ENCODE results near the gene WDFY2. TPM values are rescaled to one million over a fixed set of nuclear protein-coding genes. Genes with fewer than 3 reads are reported as not detected.
A peak's percentile ranks its signal among the peaks of the same experiment; 100 is the strongest.

The WDFY2 gene
- total and polyA plus RNA-seq, 10 of the 15 experiments (the other 5 are each of a cell fraction or from before 2014, with no cell fraction given) = 2.1 to 13.0 (median 8.1) TPM

DNA sequence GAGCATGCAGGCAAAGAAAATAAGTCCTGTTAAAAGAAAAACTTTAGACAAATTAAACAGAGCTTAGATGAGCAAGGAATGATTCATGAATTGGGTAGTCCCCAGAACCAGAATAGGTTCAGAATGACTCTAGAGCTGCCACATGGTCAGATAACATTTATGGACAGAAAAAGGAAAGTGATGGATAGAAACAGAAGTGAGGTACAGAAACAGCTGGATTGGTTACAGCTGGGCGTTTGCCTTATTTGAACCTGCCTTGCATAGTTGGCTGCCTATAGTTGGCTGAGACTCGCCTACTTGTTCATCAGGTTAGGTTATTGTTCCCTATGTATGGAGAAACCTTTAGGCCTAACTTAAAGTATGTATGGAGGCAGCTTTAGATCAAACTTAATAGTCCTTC is 35.4 kb downstream of the WDFY2 start:
- H3K27me3 ChIP-seq (replicated peaks in 1 of 2; ENCODE audit: control insufficient read depth in 2 of 2, insufficient read depth in 2 of 2, low read length in 1 of 2) = no peaks in the 10 kb centered on the region
- FAIRE-seq (no peak), DNase-seq (ENCODE audit: low read depth, low spot score) (no peak), ATAC-seq (peak; percentile 68)
- peak; percentile 35 for TF ChIP-seq RUNX3 (IDR thresholded peaks at IDR 0.05; ENCODE audit: low read length)
- no peak for TF ChIP-seq MXI1 (IDR thresholded peaks at IDR 0.05; ENCODE audit: low read depth, low read length)
- TF ChIP-seq JUNB (IDR thresholded peaks at IDR 0.05) = peak; percentile 69
- TF ChIP-seq LARP7 (IDR thresholded peaks at IDR 0.05) = no peak
- peak; percentile 38; the same call in 1 of the 2 replicates for TF ChIP-seq EED (IDR thresholded peaks at IDR 0.05; ENCODE audit: low read depth)
- TF ChIP-seq MEF2A (IDR thresholded peaks at IDR 0.05; ENCODE audit: insufficient read depth, low read depth, low read length) = 0 out of 2 replicates have a peak, but pooled peaks have one; percentile 17
- H3K4me2 ChIP-seq (ENCODE audit: control insufficient read depth, insufficient read depth) = no peak overlapping the region
- 50% methylated on average over 2 of the region's 2 CpGs for WGBS (ENCODE audit: insufficient coverage, insufficient replicate concordance, low lambda C conversion rate, missing lambda C conversion rate)
- H4K20me1 ChIP-seq (ENCODE audit: control insufficient read depth, insufficient read depth) = no peaks in the 10 kb centered on the region
- H2AFZ ChIP-seq (ENCODE audit: control insufficient read depth, low read depth, low read length) = no peak overlapping the region
- BruUV-seq (replicated peaks) = no TSS peak
- intact Hi-C loops (cut with micrococcal nuclease; ENCODE audit: unreplicated experiment) = no loop called here
- no peak overlapping the region for H3K27ac ChIP-seq (ENCODE audit: control insufficient read depth, insufficient read depth)
- ChIA-PET POLR2A (interaction anchor here (0.5 to 0.7 kb wide), 2 partner anchors 36 to 72 kb away, joined by 4 to 7 read pairs; no protein-coding TSS in a partner anchor), RAD21 (ENCODE audit: unreplicated experiment) (interaction anchor here (1.3 to 1.4 kb wide), 2 partner anchors 10 to 33 kb away, joined by 3 to 5 read pairs; no protein-coding TSS in a partner anchor), CTCF (interaction anchor here (0.8 to 1.3 kb wide), 3 partner anchors 9 to 11 kb away, joined by 3 read pairs; no protein-coding TSS in a partner anchor), SMC1A (ENCODE audit: uncharacterized antibody, unreplicated experiment) (interaction anchor here (0.7 to 2.4 kb wide), 5 partner anchors 10 to 44 kb away, joined by 3 to 7 read pairs (median 6); no protein-coding TSS in a partner anchor)
- H3K36me3 ChIP-seq (ENCODE audit: control insufficient read depth in 2 of 2, insufficient read depth in 2 of 2, low read length in 1 of 2) = no peaks in the 10 kb centered on the region
- peaks cover 12% of the 10 kb centered on the region for H3K79me2 ChIP-seq (ENCODE audit: control insufficient read depth, insufficient read depth, low read length)
- H3K9me3 ChIP-seq (replicated peaks; ENCODE audit: control insufficient read depth, insufficient read depth, low read length) = no peaks in the 10 kb centered on the region
- peaks cover 9% of the 10 kb centered on the region; the same call in 1 of the 2 replicates for H3K4me1 ChIP-seq (ENCODE audit: control insufficient read depth, insufficient read depth, low read length)
- no peak overlapping the region for H3K4me3 ChIP-seq
- in situ Hi-C loops (cut with MboI) = no loop called here
- H3K9ac ChIP-seq (ENCODE audit: control insufficient read depth, insufficient read depth, low read length) = no peak overlapping the region

All from GM12878 (cell line).